Neural cell (in vitro differentiated cells): ENCODE data around the gene CFB.

ENCODE experiments used
- CTCF ChIP-seq: fragments of 450-650 bp; IDR thresholded peaks from 2 replicates; pipeline ENCODE4 v1.5.1; 2014; ENCODE audit warnings: antibody characterized with exemption, mild to moderate bottlenecking, moderate library complexity; ENCODE audit not compliant: poor library complexity, severe bottlenecking
- POLR2AphosphoS5 ChIP-seq: IDR thresholded peaks from 2 replicates; pipeline ENCODE4 v1.6.1; 2012

GRCh38 chr6:31927242-31927862 is 18.5 kb upstream of the CFB start, which contains the start of gene C2:
- TF ChIP-seq CTCF (no peak), POLR2AphosphoS5 (no peak)
